K562 (cell line): ENCODE data around the gene LACTB.

Source experiments
- HDAC6 ChIP-seq: IDR thresholded peaks from 2 replicates; pipeline ENCODE4 v1.6.1; 2012; ENCODE audit warnings: low read depth, mild to moderate bottlenecking, control low read depth, inconsistent platforms, low read length, moderate library complexity
- POLR2AphosphoS5 ChIP-seq: IDR thresholded peaks from 2 replicates; pipeline ENCODE4 v1.6.1; 2011; ENCODE audit warnings: mild to moderate bottlenecking, low read depth, low read length, moderate library complexity; ENCODE audit not compliant: control insufficient read depth, insufficient read depth
- RNF2 ChIP-seq: sonication (generic); IDR thresholded peaks from 2 replicates; pipeline ENCODE4 v1.6.1; 2016

GRCh38 chr15:63109920-63110319 lies 11.7 kb upstream of the LACTB start:
- TF ChIP-seq HDAC6 (no peak), POLR2AphosphoS5 (peak; percentile 95), RNF2 (peak; percentile 53; the same call in 1 of the 2 replicates)
